CD14-positive monocyte (primary cell): ENCODE measurements around the gene LARP6. TPM values are rescaled to one million over a fixed set of nuclear protein-coding genes. Genes with fewer than 3 reads are reported as not detected.

Experiments
- DNase-seq, 3 donors: peaks; one replicate each; pipeline ENCODE4 v3.0.0-alpha.2; 2011 to 2022
- H2AFZ ChIP-seq: 2 replicates; pipeline ENCODE4 v1.6.0; 2012; ENCODE audit warnings: mild to moderate bottlenecking, low read depth, low read length, inconsistent platforms; ENCODE audit not compliant: insufficient read depth, poor library complexity, severe bottlenecking
- H3K27ac ChIP-seq, 2 donors: 1 replicate in 1 of 2; 2 replicates in 1 of 2; pipeline ENCODE4 v1.5.1; 2012 to 2013; ENCODE audit warnings: low read length in 2 of 2, control low read depth in 1 of 2, inconsistent platforms in 1 of 2, low read depth in 1 of 2, mild to moderate bottlenecking in 1 of 2
- H3K27me3 ChIP-seq, 2 donors: one replicate each; pipeline versions ENCODE4 v1.6.0 to v1.6.1; 2011 to 2013; ENCODE audit warnings: low read length in 2 of 2; ENCODE audit not compliant: control insufficient read depth in 2 of 2, insufficient read depth in 2 of 2
- H3K36me3 ChIP-seq, 2 donors: replicated peaks in 1 of 2; 1 replicate in 1 of 2; 2 replicates in 1 of 2; pipeline versions ENCODE4 v1.5.1 to v1.6.1; 2012 to 2013; ENCODE audit warnings: low read length in 2 of 2, control low read depth in 1 of 2, inconsistent platforms in 1 of 2, mild to moderate bottlenecking in 1 of 2; ENCODE audit not compliant: insufficient read depth in 2 of 2, control insufficient read depth in 1 of 2
- H3K4me1 ChIP-seq, 2 donors: 1 replicate in 1 of 2; 2 replicates in 1 of 2; pipeline versions ENCODE4 v1.5.1 to v1.6.1; 2012 to 2013; ENCODE audit warnings: low read length in 2 of 2, control low read depth in 1 of 2, inconsistent platforms in 1 of 2, mild to moderate bottlenecking in 1 of 2, moderate library complexity in 1 of 2; ENCODE audit not compliant: insufficient read depth in 2 of 2, control insufficient read depth in 1 of 2
- H3K4me2 ChIP-seq: replicated peaks from 2 replicates; pipeline ENCODE3; 2012; ENCODE audit warnings: low read length, moderate library complexity, mild to moderate bottlenecking; ENCODE audit not compliant: poor library complexity, severe bottlenecking; ENCODE audit errors: extremely low read depth
- H3K4me3 ChIP-seq, 3 experiments: fragments of 200-600 bp in 1 of 3; sonication (generic) in 1 of 3; replicated peaks in 1 of 3; 1 replicate in 2 of 3; 2 replicates in 1 of 3; pipeline ENCODE4 v1.5.1; 2011 to 2013; ENCODE audit warnings: low read length in 3 of 3, mild to moderate bottlenecking in 3 of 3, control low read depth in 2 of 3, low read depth in 2 of 3, inconsistent platforms in 1 of 3, moderate library complexity in 1 of 3
- H3K79me2 ChIP-seq: 2 replicates; pipeline ENCODE4 v1.6.0; 2012; ENCODE audit warnings: mild to moderate bottlenecking, control low read depth, inconsistent platforms, low read length, moderate library complexity; ENCODE audit not compliant: insufficient read depth
- H3K9ac ChIP-seq: 2 replicates; pipeline ENCODE4 v1.6.0; 2017; ENCODE audit warnings: low read length, mild to moderate bottlenecking; ENCODE audit not compliant: insufficient read depth, poor library complexity, severe bottlenecking
- H3K9me3 ChIP-seq, 2 donors: replicated peaks in 1 of 2; 1 replicate in 1 of 2; 2 replicates in 1 of 2; pipeline versions ENCODE4 v1.5.1 to v1.6.1; 2012 to 2013; ENCODE audit warnings: low read length in 2 of 2, control low read depth in 1 of 2; ENCODE audit not compliant: control insufficient read depth in 1 of 2, insufficient read depth in 1 of 2
- H4K20me1 ChIP-seq: 2 replicates; pipeline ENCODE4 v1.6.0; 2012; ENCODE audit warnings: mild to moderate bottlenecking, low read length, control low read depth, moderate library complexity; ENCODE audit not compliant: insufficient read depth
- H3K27ac Mint-ChIP-seq, 7 donors: one replicate each; pipeline ENCODE4 v1.8.0; 2020; ENCODE audit warnings: mild to moderate bottlenecking in 7 of 7, mixed read lengths in 7 of 7, moderate library complexity in 6 of 7, inconsistent platforms in 2 of 7
- H3K27me3 Mint-ChIP-seq, 3 donors: one replicate each; pipeline ENCODE4 v1.8.0; 2021 to 2022; ENCODE audit warnings: low read depth in 3 of 3, mild to moderate bottlenecking in 3 of 3, mixed read lengths in 3 of 3, moderate library complexity in 3 of 3, inconsistent platforms in 1 of 3
- H3K36me3 Mint-ChIP-seq, 2 donors: one replicate each; pipeline ENCODE4 v1.8.0; 2020; ENCODE audit warnings: mixed read lengths in 2 of 2, inconsistent platforms in 1 of 2, mild to moderate bottlenecking in 1 of 2
- H3K4me1 Mint-ChIP-seq: one replicate; pipeline ENCODE4 v1.8.0; 2020; ENCODE audit warnings: mild to moderate bottlenecking, mixed read lengths
- H3K4me3 Mint-ChIP-seq, 2 donors: one replicate each; pipeline ENCODE4 v1.8.0; 2020; ENCODE audit warnings: mild to moderate bottlenecking in 2 of 2, mixed read lengths in 2 of 2, moderate library complexity in 1 of 2
- H3K9me3 Mint-ChIP-seq, 7 donors: one replicate each; pipeline ENCODE4 v1.8.0; 2020 to 2022; ENCODE audit warnings: mixed read lengths in 7 of 7, mild to moderate bottlenecking in 6 of 7, moderate library complexity in 6 of 7, inconsistent platforms in 2 of 7
- CTCF ChIP-seq: fragments of 200-600 bp; IDR thresholded peaks from one replicate; pipeline ENCODE4 v1.8.0; 2022; ENCODE audit warnings: antibody characterized with exemption, mild to moderate bottlenecking
- WGBS: methylation state at CpG from one replicate; pipeline ENCODE4 v1.1.5; 2013; ENCODE audit warnings: missing lambda C conversion rate; ENCODE audit not compliant: insufficient coverage; 5-methylcytosine and 5-hydroxymethylcytosine counted together
- intact Hi-C, 2 donors: fragments of 100-400 bp; cut with micrococcal nuclease; formaldehyde crosslinking; loops; one replicate each; pipeline versions ENCODE4 v1.15.0 to v1.15.1; 2023
- polyA plus RNA-seq, 3 donors: library from polyadenylated mRNA; depleted of rRNA in 1 of 3; unstranded in 2 of 3; stranded (reverse) in 1 of 3; fragments of 300-500 nt in 2 of 3; fragments of >200 nt in 1 of 3; fragmentation: Illumina TruSeq in 2 of 3; gene quantifications; 1 replicate in 2 of 3; 2 replicates in 1 of 3; pipeline ENCODE4 v1.2.3, GENCODE V29; 2012 to 2021

LARP6 gene
- polyA plus RNA-seq, 3 donors = not detected

GRCh38 chr15:70857562-70858285, 3.8 kb upstream of the LARP6 start:
- peaks cover 0 to 9% of the 10 kb centered on the region in 2 donors for H3K9me3 ChIP-seq
- H3K79me2 ChIP-seq = no peaks in the 10 kb centered on the region
- H4K20me1 ChIP-seq = no peaks in the 10 kb centered on the region
- H3K4me1 ChIP-seq = peaks cover 5 to 7% of the 10 kb centered on the region in 2 donors
- intact Hi-C loops = no loop called here
- Mint-ChIP-seq H3K27ac (no peak overlapping the region), H3K4me1 (peaks cover 4% of the 10 kb centered on the region), H3K36me3 (peaks cover 4 to 6% of the 10 kb centered on the region in 2 donors), H3K27me3 (peaks cover 31 to 51% (median 40%) of the 10 kb centered on the region in 3 donors), H3K9me3 (peaks cover 0 to 10% (median 2%) of the 10 kb centered on the region in 7 donors), H3K4me3 (no peak overlapping the region)
- H3K4me2 ChIP-seq = no peak overlapping the region
- H3K27me3 ChIP-seq = peaks cover 30 to 39% of the 10 kb centered on the region in 2 donors
- no peak overlapping the region for H3K4me3 ChIP-seq
- H2AFZ ChIP-seq = no peak overlapping the region
- no peak for DNase-seq
- no peak overlapping the region for H3K27ac ChIP-seq
- no peak for TF ChIP-seq CTCF
- H3K9ac ChIP-seq = no peak overlapping the region
- no CpG with 5 or more reads among the region's 3 CpGs for WGBS
- no peaks in the 10 kb centered on the region for H3K36me3 ChIP-seq

- peaks cover 5 to 7% of the 10 kb centered on the region in 2 donors for H3K4me1 ChIP-seq
- intact Hi-C loops = no loop called here
- H3K27ac ChIP-seq = no peak overlapping the region
- H3K79me2 ChIP-seq = no peaks in the 10 kb centered on the region
- peaks cover 4 to 6% of the 10 kb centered on the region in 2 donors for H3K36me3 Mint-ChIP-seq
- no peak for TF ChIP-seq CTCF
- no peak for DNase-seq
- H2AFZ ChIP-seq = no peak overlapping the region
- H3K27me3 ChIP-seq = peaks cover 37 to 46% of the 10 kb centered on the region in 2 donors
- peaks cover 4% of the 10 kb centered on the region for H3K4me1 Mint-ChIP-seq
- H3K4me3 Mint-ChIP-seq = no peak overlapping the region
- no peaks in the 10 kb centered on the region for H4K20me1 ChIP-seq
- H3K36me3 ChIP-seq = no peaks in the 10 kb centered on the region
- H3K4me2 ChIP-seq = no peak overlapping the region
- H3K9me3 ChIP-seq = peaks cover 0 to 11% of the 10 kb centered on the region in 2 donors
- WGBS = 100% methylated on average over 3 of the region's 5 CpGs
- peaks cover 38 to 58% (median 47%) of the 10 kb centered on the region in 3 donors for H3K27me3 Mint-ChIP-seq
- no peak overlapping the region for H3K4me3 ChIP-seq
- H3K9me3 Mint-ChIP-seq = peaks cover 0 to 10% (median 2%) of the 10 kb centered on the region in 7 donors
- peak overlapping the region in 1 of 7 donors; percentile 51 for H3K27ac Mint-ChIP-seq
- H3K9ac ChIP-seq = no peak overlapping the region
These were observed 3.1 kb upstream of the LARP6 start for GRCh38 chr15:70856884-70857561.
